SHP77 (cell line): ENCODE measurements around the gene S100B.
A peak's percentile ranks its signal among the peaks of the same experiment; 100 is the strongest.
"Not testable (repeated sequence)": the region's sequence is repeated elsewhere in the genome, so short reads cannot be mapped to it uniquely, and the experiment has no call there.

ENCODE experiments used
- DNase-seq, 2 experiments: peaks; one replicate each; lab custom pipeline; 2025; lab: John Stamatoyannopoulos, UW

S100B gene

GRCh38 chr21:46604975-46605766, at the start of gene S100B:
TSS of gene S100B (minus strand) at chr21:46605082. CDS start at chr21:46602415, 2,667 bp downstream.
- peak; percentile 5 to 47 for DNase-seq

GRCh38 chr21:46651121-46651520, 46.2 kb upstream of the S100B start:
- no peak for DNase-seq

GRCh38 chr21:46650476-46651098, 45.7 kb upstream of the S100B start:
- DNase-seq = no peak

GRCh38 chr21:46649356-46649755, 44.5 kb upstream of the S100B start:
- no peak for DNase-seq

- no peak for DNase-seq
These were observed 43.7 kb upstream of the S100B start for GRCh38 chr21:46648539-46648938.

- DNase-seq = no peak
These were observed 41.8 kb upstream of the S100B start for GRCh38 chr21:46646541-46647154.

GRCh38 chr21:46645840-46646239, 41.0 kb upstream of the S100B start:
- no peak for DNase-seq

GRCh38 chr21:46643379-46644177, 38.7 kb upstream of the S100B start:
- no peak for DNase-seq

- DNase-seq = no peak
These were observed 36.8 kb upstream of the S100B start for GRCh38 chr21:46641656-46642055.

- DNase-seq = no peak
These were observed 34.9 kb upstream of the S100B start for GRCh38 chr21:46639489-46640386.

- no peak for DNase-seq
These were observed 33.3 kb upstream of the S100B start for GRCh38 chr21:46637952-46638746.

GRCh38 chr21:46636550-46637285, 31.8 kb upstream of the S100B start:
- no peak for DNase-seq

- DNase-seq = no peak
These were observed 31.3 kb upstream of the S100B start for GRCh38 chr21:46636181-46636512.

- peak; percentile 91 to 94 for DNase-seq
These were observed 30.7 kb upstream of the S100B start, which contains the start of gene PRMT2 for GRCh38 chr21:46635324-46636180. TSS of gene PRMT2 (plus strand) at chr21:46635674. CDS start at chr21:46636952, 1,278 bp downstream.

- DNase-seq = peak; percentile 20 to 40
These were observed 30.1 kb upstream of the S100B start for GRCh38 chr21:46634966-46635323.

GRCh38 chr21:46634427-46634826, 29.5 kb upstream of the S100B start:
- DNase-seq = no peak

- no peak for DNase-seq
These were observed 28.7 kb upstream of the S100B start for GRCh38 chr21:46633566-46633965.

- not testable (repeated sequence) for DNase-seq
These were observed 26.0 kb upstream of the S100B start for GRCh38 chr21:46630915-46631314.

GRCh38 chr21:46628868-46629267, 24.0 kb upstream of the S100B start:
- no peak for DNase-seq
